Measurements from ENCODE around the gene RSPH3.

Gene RSPH3

GRCh38 chr6:158924499-158925455 is 75.2 kb downstream of the RSPH3 start:
- DNase-seq = no peak

GRCh38 chr6:158923805-158924498 is 76.0 kb downstream of the RSPH3 start:
- DNase-seq = no peak
